ENCODE results near the gene FGFBP1.

The FGFBP1 gene

DNA sequence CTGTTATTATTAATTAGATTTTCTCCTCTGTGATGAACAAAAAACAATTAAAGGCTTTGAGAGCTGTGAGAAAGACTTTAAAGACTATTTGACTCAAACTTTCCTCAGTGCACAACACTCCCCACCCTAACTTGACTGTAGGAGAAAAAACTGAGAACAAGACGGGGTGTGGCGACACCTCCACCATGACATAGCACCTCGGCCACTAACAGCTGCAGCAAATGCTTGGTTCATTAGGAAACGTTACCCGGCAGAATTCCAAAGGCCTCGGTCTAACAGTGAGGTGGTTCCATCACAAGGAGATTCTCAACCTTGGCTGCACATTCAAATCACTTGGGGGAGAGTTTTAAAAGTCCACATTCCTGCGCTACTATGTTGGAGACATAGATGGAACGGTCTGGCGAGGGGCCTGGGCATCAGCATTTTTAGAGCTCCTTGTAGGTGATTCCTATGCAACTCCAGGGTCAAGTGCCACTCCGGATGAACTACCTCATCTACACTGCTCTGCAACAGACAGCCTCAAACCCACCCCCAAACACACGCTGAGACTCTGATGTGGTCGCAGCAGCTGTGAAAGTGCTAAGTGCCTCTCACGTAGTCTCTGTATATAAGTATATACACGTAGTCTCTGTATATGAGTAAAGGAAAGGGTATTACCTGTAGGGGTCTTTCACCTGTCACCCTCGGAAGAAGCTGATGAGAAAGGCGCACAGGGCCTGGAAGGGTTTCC, 23.4 kb upstream of the FGFBP1 start:
- H3K4me3 ChIP-seq (ENCODE audit: low read depth, low read length): no peak overlapping the region
- no peak for TF ChIP-seq CTCF (IDR thresholded peaks at IDR 0.05; ENCODE audit: borderline replicate concordance, insufficient read depth, low read depth, low read length)

GRCh38 chr4:15958562-15958961, 20.0 kb upstream of the FGFBP1 start:
- H3K4me3 ChIP-seq (ENCODE audit: low read depth, low read length): no peak overlapping the region
- TF ChIP-seq CTCF (IDR thresholded peaks at IDR 0.05; ENCODE audit: borderline replicate concordance, insufficient read depth, low read depth, low read length): no peak

- no peak overlapping the region for H3K4me3 ChIP-seq (ENCODE audit: low read depth, low read length)
- TF ChIP-seq CTCF (IDR thresholded peaks at IDR 0.05; ENCODE audit: borderline replicate concordance, insufficient read depth, low read depth, low read length): peak; percentile 90
These were observed 17.8 kb upstream of the FGFBP1 start for GRCh38 chr4:15956179-15956850.

DNA sequence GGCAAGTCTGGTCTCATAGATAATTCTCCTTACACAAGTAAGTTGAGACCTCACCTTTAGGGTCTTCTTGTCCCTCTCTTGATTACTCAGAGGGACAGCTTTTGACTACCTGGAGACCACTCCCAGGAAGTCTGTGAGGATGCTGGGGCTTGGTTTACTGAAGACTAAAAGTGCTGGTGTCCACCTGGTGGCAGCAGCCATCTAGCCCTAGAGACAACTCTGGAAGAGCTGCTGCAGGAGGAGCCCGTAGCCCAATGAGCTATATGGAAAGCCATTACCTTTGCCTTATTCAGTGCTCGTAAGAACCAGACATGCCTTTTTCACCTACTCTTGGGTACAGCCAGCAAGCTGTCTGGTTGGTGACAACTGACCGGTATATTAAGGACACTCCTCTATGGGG, 17.1 kb upstream of the FGFBP1 start:
- no peak for TF ChIP-seq CTCF (IDR thresholded peaks at IDR 0.05; ENCODE audit: borderline replicate concordance, insufficient read depth, low read depth, low read length)
- H3K4me3 ChIP-seq (ENCODE audit: low read depth, low read length): no peak overlapping the region

DNA sequence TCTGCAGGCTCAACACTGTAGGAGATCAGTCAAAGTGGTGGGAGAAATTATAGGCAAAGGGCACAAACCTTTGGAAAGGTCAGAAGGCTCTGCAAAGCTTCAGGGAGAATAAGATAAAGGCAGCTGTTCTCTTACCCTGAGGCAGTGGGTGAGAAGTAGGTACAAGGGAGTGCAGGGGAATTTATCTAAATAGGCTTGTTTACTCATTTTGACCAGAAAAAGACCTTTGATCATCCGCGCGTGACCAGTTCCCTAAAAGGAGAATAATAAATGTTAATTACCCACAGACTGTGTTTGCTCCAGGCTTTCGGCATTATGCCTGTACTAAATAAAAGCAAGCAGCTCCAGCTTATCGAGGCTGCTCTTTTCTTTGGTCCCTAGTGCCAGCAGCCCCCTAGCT, 15.1 kb upstream of the FGFBP1 start:
- TF ChIP-seq CTCF (IDR thresholded peaks at IDR 0.05; ENCODE audit: borderline replicate concordance, insufficient read depth, low read depth, low read length): no peak
- no peak overlapping the region for H3K4me3 ChIP-seq (ENCODE audit: low read depth, low read length)

DNA sequence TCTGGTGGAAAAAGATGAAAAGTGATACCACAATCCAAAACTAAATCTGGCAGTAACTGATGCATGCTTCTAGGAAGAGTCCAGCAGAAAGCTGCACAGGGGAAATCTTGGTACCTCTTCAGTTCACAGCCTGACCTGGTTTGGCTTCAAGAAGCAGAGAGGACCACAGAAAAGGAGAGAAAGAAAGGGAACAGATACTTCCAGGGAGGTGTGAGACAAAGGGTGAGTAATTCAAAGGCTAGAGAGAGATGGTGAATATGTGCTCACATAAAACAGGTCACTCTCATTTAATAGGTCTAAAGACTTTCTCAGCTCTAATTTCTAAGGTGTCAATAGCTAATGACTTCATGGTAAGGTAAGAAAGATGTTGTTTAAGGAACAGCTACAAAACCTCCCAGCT, 13.2 kb upstream of the FGFBP1 start:
- TF ChIP-seq CTCF (IDR thresholded peaks at IDR 0.05; ENCODE audit: borderline replicate concordance, insufficient read depth, low read depth, low read length): no peak
- no peak overlapping the region for H3K4me3 ChIP-seq (ENCODE audit: low read depth, low read length)

DNA sequence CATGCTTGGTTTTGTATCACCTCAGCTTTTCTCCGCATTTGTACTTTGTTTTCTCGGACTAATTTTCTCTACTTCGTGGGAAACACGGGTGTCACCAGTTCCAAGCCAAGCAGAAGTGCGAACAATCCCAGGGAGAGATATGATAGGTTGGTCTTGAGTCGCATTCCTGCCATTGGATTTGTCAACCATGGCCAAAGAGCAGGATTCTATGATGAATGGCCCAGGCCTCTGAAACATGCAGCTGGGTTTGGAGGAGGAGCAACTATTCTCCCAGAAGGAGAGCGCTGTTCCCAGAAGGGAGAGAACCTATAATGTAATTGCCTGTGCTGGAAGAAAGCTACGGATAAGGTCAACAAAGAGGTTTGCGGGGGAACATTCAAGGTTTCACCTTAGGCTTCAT, 10.3 kb upstream of the FGFBP1 start:
- TF ChIP-seq CTCF (IDR thresholded peaks at IDR 0.05; ENCODE audit: borderline replicate concordance, insufficient read depth, low read depth, low read length): no peak
- no peak overlapping the region for H3K4me3 ChIP-seq (ENCODE audit: low read depth, low read length)
